Measurements from ENCODE around the gene RCN2. TPM values are rescaled to one million over a fixed set of nuclear protein-coding genes. Genes with fewer than 3 reads are reported as not detected.

The RCN2 gene
- total and polyA plus RNA-seq, 2 experiments from 2014 or later, result 68.4 to 150 TPM

DNA sequence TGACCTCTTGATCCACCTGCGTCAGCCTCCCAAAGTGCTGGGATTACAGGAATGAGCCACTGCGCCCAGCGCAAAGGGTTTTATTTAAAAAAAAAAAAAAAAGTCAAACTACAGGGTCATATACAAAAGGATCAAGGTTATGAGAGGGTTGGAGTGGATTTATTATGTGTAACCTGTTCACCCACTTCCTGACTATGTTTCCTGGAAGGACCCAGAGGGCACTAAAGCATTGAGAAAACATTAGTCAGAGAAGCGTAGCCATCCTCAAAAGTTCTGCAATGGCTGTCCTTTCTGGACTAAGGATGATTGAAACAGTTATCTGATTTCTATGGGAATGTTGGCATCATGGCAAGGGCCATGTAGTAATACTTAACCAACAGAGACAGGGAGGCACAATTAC is 19.1 kb upstream of the RCN2 start:
- Histone ChIP-seq H3K9me3 (ENCODE audit: low read depth) (no peaks in the 10 kb centered on the region), H3K4me3 (no peak overlapping the region), H3K27me3 (peaks cover 10% of the 10 kb centered on the region), H3K36me3 (no peaks in the 10 kb centered on the region), H3K4me1 (ENCODE audit: low read depth) (no peaks in the 10 kb centered on the region), H3K27ac (no peak overlapping the region)
- TF ChIP-seq, protein P1, sequence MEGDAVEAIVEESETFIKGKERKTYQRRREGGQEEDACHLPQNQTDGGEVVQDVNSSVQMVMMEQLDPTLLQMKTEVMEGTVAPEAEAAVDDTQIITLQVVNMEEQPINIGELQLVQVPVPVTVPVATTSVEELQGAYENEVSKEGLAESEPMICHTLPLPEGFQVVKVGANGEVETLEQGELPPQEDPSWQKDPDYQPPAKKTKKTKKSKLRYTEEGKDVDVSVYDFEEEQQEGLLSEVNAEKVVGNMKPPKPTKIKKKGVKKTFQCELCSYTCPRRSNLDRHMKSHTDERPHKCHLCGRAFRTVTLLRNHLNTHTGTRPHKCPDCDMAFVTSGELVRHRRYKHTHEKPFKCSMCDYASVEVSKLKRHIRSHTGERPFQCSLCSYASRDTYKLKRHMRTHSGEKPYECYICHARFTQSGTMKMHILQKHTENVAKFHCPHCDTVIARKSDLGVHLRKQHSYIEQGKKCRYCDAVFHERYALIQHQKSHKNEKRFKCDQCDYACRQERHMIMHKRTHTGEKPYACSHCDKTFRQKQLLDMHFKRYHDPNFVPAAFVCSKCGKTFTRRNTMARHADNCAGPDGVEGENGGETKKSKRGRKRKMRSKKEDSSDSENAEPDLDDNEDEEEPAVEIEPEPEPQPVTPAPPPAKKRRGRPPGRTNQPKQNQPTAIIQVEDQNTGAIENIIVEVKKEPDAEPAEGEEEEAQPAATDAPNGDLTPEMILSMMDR (IDR thresholded peaks at IDR 0.05; ENCODE audit: low read depth, low read length), result no peak
- DNase-seq (ENCODE audit: low read depth in 1 of 2, low spot score in 1 of 2), result no peak

DNA sequence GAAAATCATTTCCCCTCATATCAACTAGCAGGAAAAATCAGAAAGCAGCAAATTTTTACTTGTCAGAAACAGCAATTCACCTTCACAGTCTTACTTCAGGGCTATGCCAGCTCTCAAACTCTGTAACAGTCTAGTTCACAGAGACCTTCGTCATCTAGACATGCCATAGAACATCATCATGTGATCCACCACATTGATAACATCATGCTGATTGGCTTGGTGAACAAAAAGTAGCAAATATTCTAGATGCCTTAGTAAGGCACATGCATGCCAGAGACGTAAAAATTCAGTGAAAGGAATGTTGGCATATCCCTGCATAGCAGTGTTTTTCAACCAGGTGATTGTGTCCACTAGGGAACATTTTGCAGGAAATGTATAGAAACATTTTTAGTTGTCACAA is 17.8 kb upstream of the RCN2 start:
- H3K4me3 ChIP-seq, result no peak overlapping the region
- H3K36me3 ChIP-seq, result no peaks in the 10 kb centered on the region
- no peak overlapping the region for H3K27ac ChIP-seq
- DNase-seq (ENCODE audit: low read depth in 1 of 2, low spot score in 1 of 2), result no peak
- peaks cover 10% of the 10 kb centered on the region for H3K27me3 ChIP-seq
- H3K9me3 ChIP-seq (ENCODE audit: low read depth), result no peaks in the 10 kb centered on the region
- H3K4me1 ChIP-seq (ENCODE audit: low read depth), result no peaks in the 10 kb centered on the region
- TF ChIP-seq, protein P1 (IDR thresholded peaks at IDR 0.05; ENCODE audit: low read depth, low read length), result no peak

DNA sequence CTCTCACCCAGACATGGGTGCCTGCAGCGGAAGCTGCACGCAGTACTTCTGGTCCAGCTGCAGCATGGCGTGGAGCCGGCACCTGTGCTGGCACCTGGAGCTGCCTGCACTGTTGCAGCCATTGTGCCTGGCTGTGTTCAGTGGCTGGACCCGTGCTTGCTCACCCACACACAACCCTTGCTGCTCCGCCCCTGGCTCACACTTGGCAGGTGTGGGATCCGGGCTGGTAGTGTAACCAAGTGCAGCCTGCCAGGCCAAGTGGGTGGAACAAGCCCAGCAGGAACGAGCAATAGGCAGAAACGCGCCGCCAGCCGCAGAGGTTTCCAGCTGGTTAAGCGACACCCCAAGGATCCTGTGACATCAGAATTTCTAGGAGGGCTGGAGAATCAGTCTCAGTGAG is 15.2 kb upstream of the RCN2 start:
- TF ChIP-seq, protein P1 (IDR thresholded peaks at IDR 0.05; ENCODE audit: low read depth, low read length), result no peak
- H3K4me1 ChIP-seq (ENCODE audit: low read depth), result no peaks in the 10 kb centered on the region
- H3K27ac ChIP-seq, result no peak overlapping the region
- H3K9me3 ChIP-seq (ENCODE audit: low read depth), result no peaks in the 10 kb centered on the region
- H3K27me3 ChIP-seq, result peaks cover 10% of the 10 kb centered on the region
- DNase-seq (ENCODE audit: low read depth in 1 of 2, low spot score in 1 of 2), result no peak
- H3K36me3 ChIP-seq, result no peaks in the 10 kb centered on the region
- H3K4me3 ChIP-seq, result no peak overlapping the region

DNA sequence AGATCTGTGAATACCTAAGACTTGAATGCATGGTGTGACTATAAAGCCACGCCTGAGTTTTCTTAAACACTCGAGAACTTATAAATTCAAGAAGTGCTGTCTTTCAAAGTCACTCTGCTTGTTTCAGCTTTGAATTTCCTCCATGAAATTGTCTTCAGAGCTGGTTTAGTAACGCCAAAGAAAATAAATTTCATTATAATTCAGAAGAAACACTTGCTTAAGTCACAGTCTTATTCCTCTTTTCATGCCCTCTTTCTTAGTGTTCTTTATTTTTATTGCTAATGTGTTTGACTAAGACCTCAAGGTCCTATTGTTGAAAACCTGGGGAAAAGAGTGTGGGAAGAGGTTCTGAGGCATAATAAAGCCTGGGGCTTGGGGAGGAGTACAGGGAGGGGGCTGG is 3.3 kb upstream of the RCN2 start:
- no peaks in the 10 kb centered on the region for H3K27me3 ChIP-seq
- H3K9me3 ChIP-seq (ENCODE audit: low read depth), result no peaks in the 10 kb centered on the region
- H3K27ac ChIP-seq, result no peak overlapping the region
- peaks cover 8% of the 10 kb centered on the region for H3K4me1 ChIP-seq (ENCODE audit: low read depth)
- H3K4me3 ChIP-seq, result no peak overlapping the region
- DNase-seq (ENCODE audit: low read depth in 1 of 2, low spot score in 1 of 2), result no peak
- peaks cover 4% of the 10 kb centered on the region for H3K36me3 ChIP-seq
- TF ChIP-seq, protein P1 (IDR thresholded peaks at IDR 0.05; ENCODE audit: low read depth, low read length), result no peak

DNA sequence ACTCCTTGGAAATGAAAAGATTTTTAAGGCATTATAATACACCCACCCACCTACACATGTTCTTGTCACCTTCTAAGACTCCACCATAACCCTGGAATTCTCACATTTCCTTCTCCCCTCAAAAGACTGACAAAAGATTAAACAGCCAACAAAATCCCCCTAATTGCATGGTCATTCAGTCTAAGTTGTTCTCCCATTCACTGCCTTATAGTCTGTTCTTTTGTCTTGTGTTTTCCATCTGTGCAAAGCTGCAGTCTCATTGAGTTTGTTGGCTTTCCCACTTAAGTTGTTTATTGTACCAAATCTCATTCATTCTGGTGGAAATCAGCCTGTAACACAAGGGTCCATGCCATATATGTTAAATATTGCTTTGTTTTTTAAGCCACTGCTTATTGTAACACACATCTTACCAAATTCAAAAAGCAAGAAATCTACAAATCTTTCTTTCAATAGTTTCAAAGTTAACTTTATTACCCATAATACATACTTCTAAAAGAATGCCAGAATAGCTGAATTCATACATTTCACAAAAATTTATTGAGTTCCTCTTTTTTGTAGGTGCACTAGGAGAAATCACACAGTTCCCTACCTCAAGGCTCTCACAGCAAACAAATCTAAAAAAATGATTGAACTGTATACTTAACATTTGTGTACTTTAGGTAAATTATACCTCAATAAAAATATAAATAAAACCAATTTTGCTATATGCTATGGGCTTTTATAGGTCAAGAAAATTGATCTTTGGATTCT is 2.4 kb upstream of the RCN2 start:
- Histone ChIP-seq H3K9me3 (ENCODE audit: low read depth) (no peaks in the 10 kb centered on the region), H3K27me3 (no peaks in the 10 kb centered on the region), H3K4me1 (ENCODE audit: low read depth) (peaks cover 13% of the 10 kb centered on the region), H3K36me3 (peaks cover 6% of the 10 kb centered on the region), H3K27ac (no peak overlapping the region), H3K4me3 (no peak overlapping the region)
- TF ChIP-seq, protein P1 (IDR thresholded peaks at IDR 0.05; ENCODE audit: low read depth, low read length), result no peak
- no peak for DNase-seq (ENCODE audit: low read depth in 1 of 2, low spot score in 1 of 2)
